ENCODE data around the gene PLEKHA7. TPM values are rescaled to one million over a fixed set of nuclear protein-coding genes. Genes with fewer than 3 reads are reported as not detected.

Gene PLEKHA7
- total RNA-seq, 1 experiment from 2014 or later, result 7.2 TPM

DNA sequence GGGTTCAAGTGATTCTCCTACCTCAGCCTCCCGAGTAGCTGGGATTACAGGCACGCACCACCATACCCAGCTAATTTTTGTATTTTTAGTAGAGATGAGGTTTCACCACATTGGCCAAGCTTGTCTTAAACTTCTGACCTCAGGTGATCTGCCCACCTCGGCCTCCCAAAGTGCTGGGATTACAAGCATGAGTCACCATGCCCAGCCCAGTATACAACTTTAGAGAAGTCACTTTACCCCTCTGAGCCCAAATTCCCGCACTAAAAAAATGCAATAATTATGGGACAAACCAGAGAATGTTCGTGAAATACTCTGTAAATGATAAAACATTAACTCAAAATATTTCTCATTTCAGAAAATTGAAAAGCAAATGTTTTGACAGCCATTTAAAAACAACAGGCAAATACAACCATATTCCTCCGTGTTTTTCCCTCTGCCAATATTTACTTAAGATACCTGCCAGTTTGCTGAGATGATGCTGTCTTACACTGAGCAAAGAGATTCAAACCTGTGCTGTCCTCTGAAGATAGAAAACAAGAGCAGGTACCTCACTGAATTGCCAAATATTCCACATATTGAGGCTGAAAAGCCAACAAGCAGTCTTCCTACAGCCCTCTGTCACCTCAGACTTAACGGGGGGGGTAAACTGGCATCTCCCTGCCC lies 9.6 kb downstream of the PLEKHA7 start:
- H3K36me3 ChIP-seq (ENCODE audit: control insufficient read depth in 1 of 2, insufficient read depth in 2 of 2, low read length in 2 of 2), result no peaks in the 10 kb centered on the region
- no peak overlapping the region for H3K9ac ChIP-seq (ENCODE audit: low read length)
- H4K20me1 ChIP-seq (ENCODE audit: insufficient read depth), result no peaks in the 10 kb centered on the region
- intact Hi-C loops (cut with micrococcal nuclease), result no loop called here
- H3K27ac ChIP-seq (ENCODE audit: low read depth, low read length), result no peak overlapping the region
- H2AFZ ChIP-seq (ENCODE audit: low read depth, low read length, poor library complexity, severe bottlenecking), result no peak overlapping the region
- ChIA-PET RAD21 (ENCODE audit: low non-redundant PET in 1 of 2, low total read pairs in 2 of 2, uncharacterized antibody in 2 of 2, unreplicated experiment in 2 of 2) (no interaction called here), POLR2A (no interaction called here), CTCF (no interaction called here)
- DNase-seq (ENCODE audit: low read depth, low spot score) (no peak), ATAC-seq (no peak; the same call in 1 of the 2 replicates)
- no peaks in the 10 kb centered on the region for H3K9me3 ChIP-seq (ENCODE audit: control insufficient read depth in 1 of 2, insufficient read depth in 1 of 2, low read depth in 1 of 2, low read length in 2 of 2)
- no peaks in the 10 kb centered on the region for H3K9me2 ChIP-seq (ENCODE audit: insufficient read depth)
- H3K4me2 ChIP-seq (ENCODE audit: low read length), result peak overlapping the region; percentile 44
- TF ChIP-seq SIN3A (IDR thresholded peaks at IDR 0.05; ENCODE audit: low read depth), result no peak
- no peak for TF ChIP-seq ZNF274 (IDR thresholded peaks at IDR 0.05; ENCODE audit: low read depth, low read length)
- no peak for TF ChIP-seq JUND (IDR thresholded peaks at IDR 0.05)
- peak; percentile 36 for TF ChIP-seq FOSL1 (IDR thresholded peaks at IDR 0.05; ENCODE audit: low read depth)
- no peak for TF ChIP-seq POLR2A (IDR thresholded peaks at IDR 0.05; ENCODE audit: borderline replicate concordance, extremely low read depth, insufficient read depth, insufficient read length)
- TF ChIP-seq EZH2phosphoT487 (IDR thresholded peaks at IDR 0.05; ENCODE audit: borderline replicate concordance), result no peak
- TF ChIP-seq, protein P1, sequence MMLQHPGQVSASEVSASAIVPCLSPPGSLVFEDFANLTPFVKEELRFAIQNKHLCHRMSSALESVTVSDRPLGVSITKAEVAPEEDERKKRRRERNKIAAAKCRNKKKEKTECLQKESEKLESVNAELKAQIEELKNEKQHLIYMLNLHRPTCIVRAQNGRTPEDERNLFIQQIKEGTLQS (IDR thresholded peaks at IDR 0.05), result no peak
- H3K79me2 ChIP-seq (ENCODE audit: insufficient read depth, low read length), result no peaks in the 10 kb centered on the region
- H3K4me3 ChIP-seq (replicated peaks in 1 of 2; ENCODE audit: low read depth in 1 of 2, low read length in 2 of 2), result 0 out of 4 replicates have a peak overlapping the region, but pooled peaks of 1 of the 2 experiments have one; percentile 18
- no TSS peak for BruUV-seq (replicated peaks)
- no peaks in the 10 kb centered on the region for H3K27me3 ChIP-seq (ENCODE audit: insufficient read depth, low read length)
- peaks cover 12 to 23% of the 10 kb centered on the region in 2 experiments for H3K4me1 ChIP-seq (ENCODE audit: control insufficient read depth in 1 of 2, insufficient read depth in 2 of 2, low read length in 2 of 2)

DNA sequence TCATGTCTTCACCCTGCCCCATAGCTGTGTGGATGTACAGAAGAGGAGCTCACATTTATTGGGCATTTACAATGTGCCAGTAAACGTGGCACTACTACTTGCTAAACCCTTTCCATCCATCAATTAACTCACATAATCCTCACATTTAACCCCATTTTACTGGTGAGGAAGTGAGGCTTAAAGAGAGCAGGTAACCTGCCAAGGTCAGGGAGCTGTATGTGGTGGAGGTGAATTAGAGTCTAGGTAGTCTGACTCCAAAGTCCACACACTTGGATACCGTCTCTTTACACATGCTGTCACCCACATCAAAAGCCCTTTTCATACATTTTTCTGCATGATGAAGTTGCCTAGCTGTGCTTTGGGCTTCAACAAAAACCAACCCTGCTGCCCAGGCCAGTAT lies 10.8 kb downstream of the PLEKHA7 start:
- Histone ChIP-seq H3K4me2 (ENCODE audit: low read length) (no peak overlapping the region), H3K4me1 (ENCODE audit: control insufficient read depth in 1 of 2, insufficient read depth in 2 of 2, low read length in 2 of 2) (peaks cover 12 to 23% of the 10 kb centered on the region in 2 experiments), H3K4me3 (replicated peaks in 1 of 2; ENCODE audit: low read depth in 1 of 2, low read length in 2 of 2) (no peak overlapping the region), H3K9ac (ENCODE audit: low read length) (no peak overlapping the region), H3K36me3 (ENCODE audit: control insufficient read depth in 1 of 2, insufficient read depth in 2 of 2, low read length in 2 of 2) (no peaks in the 10 kb centered on the region), H3K9me2 (ENCODE audit: insufficient read depth) (no peaks in the 10 kb centered on the region), H3K79me2 (ENCODE audit: insufficient read depth, low read length) (no peaks in the 10 kb centered on the region), H2AFZ (ENCODE audit: low read depth, low read length, poor library complexity, severe bottlenecking) (no peak overlapping the region), H3K27ac (ENCODE audit: low read depth, low read length) (no peak overlapping the region), H4K20me1 (ENCODE audit: insufficient read depth) (no peaks in the 10 kb centered on the region), H3K27me3 (ENCODE audit: insufficient read depth, low read length) (no peaks in the 10 kb centered on the region), H3K9me3 (ENCODE audit: control insufficient read depth in 1 of 2, insufficient read depth in 1 of 2, low read depth in 1 of 2, low read length in 2 of 2) (no peaks in the 10 kb centered on the region)
- intact Hi-C loops (cut with micrococcal nuclease), result no loop called here
- ATAC-seq (no peak), DNase-seq (ENCODE audit: low read depth, low spot score) (no peak)
- TF ChIP-seq YY1 (IDR thresholded peaks at IDR 0.05; ENCODE audit: extremely low read depth, insufficient replicate concordance, low read depth, low read length), result no peak
- no peak for TF ChIP-seq RAD21 (IDR thresholded peaks at IDR 0.05; ENCODE audit: low read depth)
- TF ChIP-seq EZH2phosphoT487 (IDR thresholded peaks at IDR 0.05; ENCODE audit: borderline replicate concordance), result no peak
- no peak for TF ChIP-seq SIN3A (IDR thresholded peaks at IDR 0.05; ENCODE audit: low read depth)
- no TSS peak for BruUV-seq (replicated peaks)
- ChIA-PET POLR2A (no interaction called here), CTCF (no interaction called here), RAD21 (ENCODE audit: low non-redundant PET in 1 of 2, low total read pairs in 2 of 2, uncharacterized antibody in 2 of 2, unreplicated experiment in 2 of 2) (no interaction called here)
